ENCODE results near the gene SORBS2. TPM values are rescaled to one million over a fixed set of nuclear protein-coding genes. Genes with fewer than 3 reads are reported as not detected.
A peak's percentile ranks its signal among the peaks of the same experiment; 100 is the strongest.

Gene SORBS2
- total and polyA plus RNA-seq, 4 donors = 11.2 to 70.4 (median 26.4) TPM

GRCh38 chr4:185726931-185727330 lies 85.1 kb downstream of the SORBS2 start:
- no peak overlapping the region for H3K27ac ChIP-seq (ENCODE audit: low read depth in 1 of 2, low read length in 1 of 2)
- no peak overlapping the region for H3K4me3 ChIP-seq
- peaks cover 0 to 4% (median 0%) of the 10 kb centered on the region in 4 donors for H3K36me3 ChIP-seq (ENCODE audit: control insufficient read depth in 4 of 4, insufficient read depth in 4 of 4, low read length in 4 of 4)

GRCh38 chr4:185723631-185724260 lies 88.2 kb downstream of the SORBS2 start:
- no peak overlapping the region for H3K4me3 ChIP-seq
- H3K27me3 ChIP-seq (ENCODE audit: control insufficient read depth in 3 of 3, insufficient read depth in 3 of 3, low read length in 2 of 3) = peaks cover 0 to 5% (median 3%) of the 10 kb centered on the region in 3 donors
- DNase-seq (no peak), ATAC-seq (ENCODE audit: insufficient read depth, low FRiP score) (no peak)
- H3K9ac ChIP-seq (ENCODE audit: insufficient read depth in 1 of 2, low read length in 2 of 2) = no peak overlapping the region
- H3K27ac ChIP-seq (ENCODE audit: low read depth in 1 of 2, low read length in 1 of 2) = peak overlapping the region; percentile 7 to 66
- peaks cover 0 to 29% (median 5%) of the 10 kb centered on the region in 5 donors for H3K4me1 ChIP-seq (ENCODE audit: control insufficient read depth in 5 of 5, insufficient read depth in 5 of 5, low read length in 5 of 5)
- H3K36me3 ChIP-seq (ENCODE audit: control insufficient read depth in 4 of 4, insufficient read depth in 4 of 4, low read length in 4 of 4) = peaks cover 0 to 2% (median 0%) of the 10 kb centered on the region in 4 donors
- 17 to 22% methylated on average over 6 of the region's 6 CpGs for WGBS, 2 donors
- no peaks in the 10 kb centered on the region for H3K9me3 ChIP-seq (ENCODE audit: control insufficient read depth in 4 of 4, insufficient read depth in 3 of 4, low read length in 3 of 4)
- TF ChIP-seq CTCF (IDR thresholded peaks at IDR 0.05; ENCODE audit: control extremely low read depth, extremely low read depth) = no peak

More at GRCh38 chr4:185726931-185727330, 85.1 kb downstream of the SORBS2 start:
- 84 to 93% methylated on average over 8 of the region's 8 CpGs for WGBS, 2 donors
- Histone ChIP-seq H3K9ac (ENCODE audit: insufficient read depth in 1 of 2, low read length in 2 of 2) (no peak overlapping the region), H3K4me1 (ENCODE audit: control insufficient read depth in 5 of 5, insufficient read depth in 5 of 5, low read length in 5 of 5) (peaks cover 0 to 30% (median 4%) of the 10 kb centered on the region in 5 donors), H3K9me3 (ENCODE audit: control insufficient read depth in 4 of 4, insufficient read depth in 3 of 4, low read length in 3 of 4) (no peaks in the 10 kb centered on the region), H3K27me3 (ENCODE audit: control insufficient read depth in 3 of 3, insufficient read depth in 3 of 3, low read length in 2 of 3) (peaks cover 0 to 5% (median 3%) of the 10 kb centered on the region in 3 donors)
- no peak for TF ChIP-seq CTCF (IDR thresholded peaks at IDR 0.05; ENCODE audit: control extremely low read depth, extremely low read depth)
- ATAC-seq (ENCODE audit: insufficient read depth, low FRiP score) (no peak), DNase-seq (peak in 1 of 3 donors; percentile 31)

- DNase-seq = peak in 1 of 3 donors; percentile 44
- Histone ChIP-seq H3K9me3 (ENCODE audit: control insufficient read depth in 4 of 4, insufficient read depth in 3 of 4, low read length in 3 of 4) (no peaks in the 10 kb centered on the region), H3K4me3 (no peak overlapping the region), H3K9ac (ENCODE audit: insufficient read depth in 1 of 2, low read length in 2 of 2) (no peak overlapping the region), H3K36me3 (ENCODE audit: control insufficient read depth in 4 of 4, insufficient read depth in 4 of 4, low read length in 4 of 4) (no peaks in the 10 kb centered on the region), H3K27ac (ENCODE audit: low read depth in 1 of 2, low read length in 1 of 2) (no peak overlapping the region), H3K4me1 (ENCODE audit: control insufficient read depth in 5 of 5, insufficient read depth in 5 of 5, low read length in 5 of 5) (peaks cover 0 to 20% (median 8%) of the 10 kb centered on the region in 5 donors), H3K27me3 (ENCODE audit: control insufficient read depth in 3 of 3, insufficient read depth in 3 of 3, low read length in 2 of 3) (peaks cover 0 to 5% (median 3%) of the 10 kb centered on the region in 3 donors)
- no peak for TF ChIP-seq CTCF (IDR thresholded peaks at IDR 0.05; ENCODE audit: control extremely low read depth, extremely low read depth)
- 32 to 59% methylated on average over 3 of the region's 3 CpGs for WGBS, 2 donors
- no peak for ATAC-seq (ENCODE audit: insufficient read depth, low FRiP score)
These were observed 90.0 kb downstream of the SORBS2 start for GRCh38 chr4:185722029-185722316.
